Trophoblast cell (in vitro differentiated cells and primary cell): ENCODE results near the gene CHCHD3.
A peak's percentile ranks its signal among the peaks of the same experiment; 100 is the strongest.

ENCODE experiments used
- DNase-seq, 2 donors: peaks; one replicate each; pipeline ENCODE4 v3.0.0-alpha.2; 2016
- H2AFZ ChIP-seq: 2 replicates; pipeline ENCODE4 v1.6.1; 2013; ENCODE audit warnings: low read length, moderate library complexity, mild to moderate bottlenecking; ENCODE audit not compliant: insufficient read depth, poor library complexity
- H2AK5ac ChIP-seq: 2 replicates; pipeline ENCODE4 v1.6.1; 2013; ENCODE audit warnings: mild to moderate bottlenecking, low read length
- H2BK120ac ChIP-seq: 2 replicates; pipeline ENCODE4 v1.6.1; 2013; ENCODE audit warnings: low read length, mild to moderate bottlenecking, moderate library complexity; ENCODE audit not compliant: insufficient read depth, poor library complexity
- H2BK12ac ChIP-seq: 2 replicates; pipeline ENCODE4 v1.6.1; 2013; ENCODE audit warnings: mild to moderate bottlenecking, low read length, moderate library complexity
- H2BK5ac ChIP-seq: 2 replicates; pipeline ENCODE4 v1.6.1; 2013; ENCODE audit warnings: low read length, low read depth, moderate library complexity, mild to moderate bottlenecking; ENCODE audit not compliant: poor library complexity
- H3K14ac ChIP-seq: 2 replicates; pipeline ENCODE4 v1.6.1; 2013; ENCODE audit warnings: mild to moderate bottlenecking, low read length
- H3K18ac ChIP-seq: 2 replicates; pipeline ENCODE4 v1.6.1; 2013; ENCODE audit warnings: mild to moderate bottlenecking, low read length
- H3K23ac ChIP-seq: 2 replicates; pipeline ENCODE4 v1.6.1; 2013; ENCODE audit warnings: low read length
- H3K27ac ChIP-seq: 2 replicates; pipeline ENCODE4 v1.5.1; 2013; ENCODE audit warnings: low read depth, mild to moderate bottlenecking, inconsistent platforms, low read length, moderate library complexity
- H3K27me3 ChIP-seq: 2 replicates; pipeline ENCODE4 v1.6.1; 2013; ENCODE audit warnings: inconsistent platforms, mild to moderate bottlenecking, low read length, moderate library complexity; ENCODE audit not compliant: insufficient read depth
- H3K36me3 ChIP-seq, 2 experiments: 1 replicate in 1 of 2; 2 replicates in 1 of 2; pipeline ENCODE4 v1.6.1; 2013; ENCODE audit warnings: low read length in 2 of 2, mild to moderate bottlenecking in 2 of 2, moderate library complexity in 1 of 2; ENCODE audit not compliant: insufficient read depth in 2 of 2, control insufficient read depth in 1 of 2
- H3K4ac ChIP-seq: 2 replicates; pipeline ENCODE4 v1.6.1; 2013; ENCODE audit warnings: low read depth, mild to moderate bottlenecking, low read length, moderate library complexity
- H3K4me1 ChIP-seq, 2 experiments: 1 replicate in 1 of 2; 2 replicates in 1 of 2; pipeline ENCODE4 v1.6.1; 2013; ENCODE audit warnings: low read length in 2 of 2, mild to moderate bottlenecking in 2 of 2, moderate library complexity in 1 of 2; ENCODE audit not compliant: insufficient read depth in 2 of 2, control insufficient read depth in 1 of 2
- H3K4me2 ChIP-seq: 2 replicates; pipeline ENCODE4 v1.6.1; 2013; ENCODE audit warnings: inconsistent platforms, mild to moderate bottlenecking, low read length, moderate library complexity
- H3K4me3 ChIP-seq: 2 replicates; pipeline ENCODE4 v1.5.1; 2013; ENCODE audit warnings: mild to moderate bottlenecking, low read depth, low read length, inconsistent platforms
- H3K79me1 ChIP-seq: one replicate; pipeline ENCODE4 v1.6.1; 2013; ENCODE audit warnings: low read length
- H3K79me2 ChIP-seq: 2 replicates; pipeline ENCODE4 v1.6.1; 2013; ENCODE audit warnings: low read length, mild to moderate bottlenecking; ENCODE audit not compliant: control insufficient read depth, insufficient read depth, poor library complexity
- H3K9ac ChIP-seq: 2 replicates; pipeline ENCODE4 v1.6.1; 2013; ENCODE audit warnings: mild to moderate bottlenecking, low read length
- H3K9me3 ChIP-seq: 2 replicates; pipeline ENCODE4 v1.6.1; 2013; ENCODE audit warnings: low read depth, mild to moderate bottlenecking, control low read depth, inconsistent platforms, low read length; ENCODE audit not compliant: insufficient read depth
- H4K12ac ChIP-seq: 2 replicates; pipeline ENCODE4 v1.6.1; 2013; ENCODE audit warnings: low read depth, mild to moderate bottlenecking, low read length, moderate library complexity
- H4K8ac ChIP-seq: 2 replicates; pipeline ENCODE4 v1.6.1; 2013; ENCODE audit warnings: low read depth, mild to moderate bottlenecking, low read length, moderate library complexity
- H4K91ac ChIP-seq: one replicate; pipeline ENCODE4 v1.6.1; 2013; ENCODE audit warnings: low read depth, mild to moderate bottlenecking, low read length, moderate library complexity
- whole genome bisulfite sequencing: extraction: QIAGEN DNeasy Blood & Tissue Kit; methylation state at CpG from one replicate; pipeline ENCODE4 v1.1.7; 2013; ENCODE audit warnings: missing lambda C conversion rate; ENCODE audit not compliant: insufficient read length, insufficient coverage; ENCODE audit errors: extremely low coverage; 5-methylcytosine and 5-hydroxymethylcytosine counted together

Gene CHCHD3

DNA sequence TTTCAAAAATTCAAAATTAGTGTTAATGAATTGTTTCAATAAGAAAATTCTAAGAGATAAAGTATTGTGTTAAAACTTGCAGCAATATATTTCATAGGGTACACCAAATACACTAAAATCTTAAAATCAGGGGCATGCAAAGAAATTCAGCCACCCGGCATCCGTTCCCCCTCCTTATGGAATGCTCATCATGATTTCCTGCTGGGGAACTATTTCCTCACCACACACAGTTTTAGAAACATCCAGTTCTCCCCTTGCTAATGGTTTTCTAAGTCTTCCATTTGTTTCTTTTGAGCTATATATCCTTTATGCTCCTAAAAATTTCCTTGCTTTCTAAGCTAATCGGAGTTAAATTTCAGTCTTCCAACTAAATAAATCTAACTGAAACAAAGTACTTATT, 60.7 kb downstream of the CHCHD3 start:
- no peaks in the 10 kb centered on the region for H3K79me1 ChIP-seq
- no peak overlapping the region for H4K12ac ChIP-seq
- no peak overlapping the region for H3K9ac ChIP-seq
- no peak overlapping the region for H3K18ac ChIP-seq
- H3K9me3 ChIP-seq = no peaks in the 10 kb centered on the region
- no peak overlapping the region for H3K14ac ChIP-seq
- no peak overlapping the region for H2BK120ac ChIP-seq
- no peak overlapping the region for H3K4ac ChIP-seq
- no peak overlapping the region for H3K27ac ChIP-seq
- H2AK5ac ChIP-seq = no peak overlapping the region
- WGBS = no CpG with 5 or more reads among the region's 3 CpGs
- no peaks in the 10 kb centered on the region for H3K79me2 ChIP-seq
- no peak overlapping the region for H2BK12ac ChIP-seq
- H3K27me3 ChIP-seq = no peaks in the 10 kb centered on the region
- no peak overlapping the region for H4K91ac ChIP-seq
- H3K4me1 ChIP-seq = peaks cover 0 to 2% of the 10 kb centered on the region in 2 experiments
- DNase-seq = no peak
- H2AFZ ChIP-seq = no peak overlapping the region
- no peak overlapping the region for H2BK5ac ChIP-seq
- no peak overlapping the region for H3K4me3 ChIP-seq
- H3K23ac ChIP-seq = no peak overlapping the region
- H3K4me2 ChIP-seq = no peak overlapping the region
- H3K36me3 ChIP-seq = no peaks in the 10 kb centered on the region
- no peak overlapping the region for H4K8ac ChIP-seq

DNA sequence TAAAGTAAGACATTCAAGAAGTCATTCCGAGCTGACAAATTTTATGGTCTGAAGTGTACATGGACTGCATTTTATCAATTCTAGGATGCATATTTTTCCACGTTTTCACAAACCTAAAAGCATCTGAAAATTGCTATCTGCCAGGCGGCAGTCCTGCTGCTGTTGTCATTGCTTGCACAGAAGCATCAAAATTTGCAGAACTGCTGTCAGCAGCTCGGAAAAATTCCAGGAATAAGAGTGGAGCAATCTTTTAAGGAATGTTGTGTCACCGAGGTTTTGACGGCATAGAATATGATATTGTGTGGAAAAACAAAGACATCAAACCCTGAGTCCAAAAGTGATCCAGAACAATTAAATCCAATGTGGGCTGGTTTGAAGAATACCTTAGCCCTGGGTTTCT, 61.4 kb downstream of the CHCHD3 start:
- Histone ChIP-seq H3K23ac (no peak overlapping the region), H3K18ac (no peak overlapping the region), H3K27ac (no peak overlapping the region), H3K79me1 (no peaks in the 10 kb centered on the region), H3K14ac (no peak overlapping the region), H3K36me3 (no peaks in the 10 kb centered on the region), H3K9me3 (no peaks in the 10 kb centered on the region), H4K12ac (no peak overlapping the region), H2AK5ac (no peak overlapping the region), H2BK120ac (no peak overlapping the region), H3K4ac (no peak overlapping the region), H3K4me3 (no peak overlapping the region), H3K27me3 (no peaks in the 10 kb centered on the region), H3K4me1 (peaks cover 0 to 2% of the 10 kb centered on the region in 2 experiments), H3K9ac (no peak overlapping the region), H4K91ac (no peak overlapping the region), H4K8ac (no peak overlapping the region), H3K4me2 (no peak overlapping the region), H2AFZ (no peak overlapping the region), H3K79me2 (no peaks in the 10 kb centered on the region), H2BK12ac (no peak overlapping the region), H2BK5ac (no peak overlapping the region)
- DNase-seq = peak; percentile 61 to 93
- no CpG with 5 or more reads among the region's 6 CpGs for WGBS

DNA sequence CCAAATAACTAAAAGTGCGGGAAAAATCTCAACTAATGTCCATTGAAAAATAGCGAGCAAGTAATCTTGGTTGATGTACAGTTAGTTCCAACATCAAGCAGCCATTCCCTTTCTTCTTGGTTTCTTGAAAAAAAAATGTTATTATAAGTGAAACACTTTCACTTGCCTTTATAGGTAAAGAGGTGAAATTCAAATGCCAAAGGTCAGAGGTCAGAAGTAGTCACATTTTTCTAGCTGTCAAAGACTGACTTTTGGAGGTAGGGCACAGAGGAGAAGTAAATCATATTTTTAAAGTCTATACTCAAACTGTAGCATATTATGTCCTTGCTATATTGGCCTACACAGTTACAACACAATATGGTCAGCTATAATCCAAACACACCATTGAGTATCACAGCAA, 62.3 kb downstream of the CHCHD3 start:
- H2BK120ac ChIP-seq = no peak overlapping the region
- no peaks in the 10 kb centered on the region for H3K27me3 ChIP-seq
- H3K4me3 ChIP-seq = no peak overlapping the region
- DNase-seq = no peak
- H2BK5ac ChIP-seq = no peak overlapping the region
- H3K27ac ChIP-seq = no peak overlapping the region
- H3K23ac ChIP-seq = no peak overlapping the region
- no peaks in the 10 kb centered on the region for H3K36me3 ChIP-seq
- WGBS = no CpG with 5 or more reads among the region's 2 CpGs
- H3K9me3 ChIP-seq = no peaks in the 10 kb centered on the region
- no peak overlapping the region for H3K14ac ChIP-seq
- no peaks in the 10 kb centered on the region for H3K79me2 ChIP-seq
- no peak overlapping the region for H2BK12ac ChIP-seq
- H3K18ac ChIP-seq = no peak overlapping the region
- H3K79me1 ChIP-seq = no peaks in the 10 kb centered on the region
- H3K9ac ChIP-seq = no peak overlapping the region
- no peak overlapping the region for H4K8ac ChIP-seq
- no peak overlapping the region for H3K4me2 ChIP-seq
- H4K91ac ChIP-seq = no peak overlapping the region
- no peak overlapping the region for H3K4ac ChIP-seq
- no peak overlapping the region for H4K12ac ChIP-seq
- H3K4me1 ChIP-seq = peaks cover 0 to 2% of the 10 kb centered on the region in 2 experiments
- no peak overlapping the region for H2AFZ ChIP-seq
- H2AK5ac ChIP-seq = no peak overlapping the region

DNA sequence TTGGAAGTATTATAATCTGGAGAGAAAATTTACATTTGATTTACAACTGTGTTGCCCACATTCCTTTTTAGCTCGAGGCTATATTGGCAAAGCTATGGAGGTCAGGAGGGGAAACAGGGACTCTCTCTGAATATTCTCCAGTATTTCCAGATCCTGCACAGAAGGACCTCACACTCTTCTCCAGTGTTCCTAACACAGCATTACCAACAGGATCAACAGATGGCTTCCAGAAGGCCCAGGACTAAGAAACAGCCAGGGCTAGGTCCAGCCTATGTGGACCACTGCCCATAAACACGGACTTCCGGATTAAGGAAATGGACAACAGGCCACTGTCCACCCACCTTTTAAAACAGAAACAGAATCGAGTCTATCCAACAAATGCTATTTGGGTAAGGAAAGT, 65.3 kb downstream of the CHCHD3 start:
- Histone ChIP-seq H3K9me3 (no peaks in the 10 kb centered on the region), H4K12ac (no peak overlapping the region), H2AK5ac (no peak overlapping the region), H2AFZ (no peak overlapping the region), H3K23ac (no peak overlapping the region), H3K18ac (no peak overlapping the region), H2BK120ac (no peak overlapping the region), H3K36me3 (no peaks in the 10 kb centered on the region), H3K79me1 (no peaks in the 10 kb centered on the region), H4K91ac (no peak overlapping the region), H3K14ac (no peak overlapping the region), H3K9ac (no peak overlapping the region), H3K4ac (no peak overlapping the region), H2BK5ac (no peak overlapping the region), H4K8ac (no peak overlapping the region), H3K4me1 (peaks cover 0 to 2% of the 10 kb centered on the region in 2 experiments), H3K4me3 (no peak overlapping the region), H3K79me2 (no peaks in the 10 kb centered on the region), H2BK12ac (no peak overlapping the region), H3K4me2 (no peak overlapping the region), H3K27me3 (no peaks in the 10 kb centered on the region), H3K27ac (no peak overlapping the region)
- WGBS = no CpG with 5 or more reads among the region's 4 CpGs
- DNase-seq = no peak
